H9 (cell line): ENCODE data around the gene CACNB3. TPM values are rescaled to one million over a fixed set of nuclear protein-coding genes. Genes with fewer than 3 reads are reported as not detected.
A peak's percentile ranks its signal among the peaks of the same experiment; 100 is the strongest.

Experiments
- DNase-seq: peaks from one replicate; pipeline ENCODE4 v3.0.0-alpha.2; 2017
- H2AFZ ChIP-seq: one replicate; pipeline ENCODE4 v1.6.1; 2013; ENCODE audit warnings: mild to moderate bottlenecking, low read length, control low read depth, moderate library complexity
- H2AK5ac ChIP-seq: 2 replicates; pipeline ENCODE4 v1.6.1; 2013; ENCODE audit warnings: low read length, control low read depth, mixed read lengths; ENCODE audit not compliant: insufficient read length
- H2BK120ac ChIP-seq: one replicate; pipeline ENCODE4 v1.6.1; 2013; ENCODE audit warnings: low read depth, mild to moderate bottlenecking, low read length, control low read depth, inconsistent platforms; ENCODE audit not compliant: poor library complexity, severe bottlenecking
- H2BK12ac ChIP-seq: 2 replicates; pipeline ENCODE4 v1.6.1; 2013; ENCODE audit warnings: low read length, control low read depth, mixed read lengths, low read depth; ENCODE audit not compliant: insufficient read length
- H2BK15ac ChIP-seq: 2 replicates; pipeline ENCODE4 v1.6.1; 2013; ENCODE audit warnings: low read depth, low read length, control low read depth
- H2BK20ac ChIP-seq: one replicate; pipeline ENCODE4 v1.6.1; 2013; ENCODE audit warnings: low read depth, mild to moderate bottlenecking, low read length, control low read depth, inconsistent platforms; ENCODE audit not compliant: poor library complexity, severe bottlenecking
- H2BK5ac ChIP-seq: 2 replicates; pipeline ENCODE4 v1.6.1; 2013; ENCODE audit warnings: low read length, control low read depth, mixed read lengths; ENCODE audit not compliant: insufficient read length
- H3K14ac ChIP-seq: 2 replicates; pipeline ENCODE4 v1.6.1; 2013; ENCODE audit warnings: low read length, control low read depth; ENCODE audit not compliant: insufficient read depth
- H3K18ac ChIP-seq: 2 replicates; pipeline ENCODE4 v1.6.1; 2013; ENCODE audit warnings: low read depth, mild to moderate bottlenecking, mixed read lengths, low read length, control low read depth; ENCODE audit not compliant: insufficient read length
- H3K23ac ChIP-seq: 2 replicates; pipeline ENCODE4 v1.6.1; 2013; ENCODE audit warnings: low read length, control low read depth, mixed read lengths, low read depth; ENCODE audit not compliant: insufficient read length
- H3K23me2 ChIP-seq: 2 replicates; pipeline ENCODE4 v1.6.1; 2013; ENCODE audit warnings: low read depth, mild to moderate bottlenecking, mixed read lengths, low read length, control low read depth; ENCODE audit not compliant: insufficient read length, poor library complexity, severe bottlenecking
- H3K27ac ChIP-seq: 2 replicates; pipeline ENCODE4 v1.5.1; 2013; ENCODE audit warnings: low read length, control low read depth, mixed read lengths, low read depth; ENCODE audit not compliant: insufficient read length
- H3K27me3 ChIP-seq: 2 replicates; pipeline ENCODE4 v1.6.1; 2013; ENCODE audit warnings: low read length, control low read depth, inconsistent platforms; ENCODE audit not compliant: insufficient read depth
- H3K4ac ChIP-seq: 2 replicates; pipeline ENCODE4 v1.6.1; 2013; ENCODE audit warnings: low read depth, mild to moderate bottlenecking, control low read depth, inconsistent platforms, low read length, moderate library complexity
- H3K4me1 ChIP-seq: 2 replicates; pipeline ENCODE4 v1.6.1; 2013; ENCODE audit warnings: low read length, control low read depth, inconsistent platforms; ENCODE audit not compliant: insufficient read depth
- H3K4me2 ChIP-seq: 2 replicates; pipeline ENCODE4 v1.6.1; 2013; ENCODE audit warnings: low read length, control low read depth, mixed read lengths; ENCODE audit not compliant: insufficient read length, insufficient read depth
- H3K56ac ChIP-seq: 2 replicates; pipeline ENCODE4 v1.6.1; 2013; ENCODE audit warnings: low read depth, mild to moderate bottlenecking, mixed read lengths, low read length, control low read depth; ENCODE audit not compliant: insufficient read length
- H3K79me1 ChIP-seq: 2 replicates; pipeline ENCODE4 v1.6.1; 2013; ENCODE audit warnings: low read depth, mild to moderate bottlenecking, moderate library complexity, low read length, control low read depth, inconsistent platforms; ENCODE audit not compliant: insufficient read depth, poor library complexity, severe bottlenecking
- H3K79me2 ChIP-seq: 2 replicates; pipeline ENCODE4 v1.6.1; 2013; ENCODE audit warnings: low read length, control low read depth, inconsistent platforms; ENCODE audit not compliant: insufficient read depth
- H3K9ac ChIP-seq: 2 replicates; pipeline ENCODE4 v1.6.1; 2013; ENCODE audit warnings: low read length, control low read depth, mixed read lengths; ENCODE audit not compliant: insufficient read length; ENCODE audit errors: extremely low read depth
- H3K9me3 ChIP-seq: one replicate; pipeline ENCODE4 v1.6.1; 2013; ENCODE audit warnings: low read depth, low read length, inconsistent platforms; ENCODE audit not compliant: control insufficient read depth
- H3T11ph ChIP-seq: one replicate; pipeline ENCODE4 v1.6.1; 2013; ENCODE audit warnings: mild to moderate bottlenecking, low read length, control low read depth, inconsistent platforms
- H4K20me1 ChIP-seq: one replicate; pipeline ENCODE4 v1.6.1; 2013; ENCODE audit not compliant: control insufficient read depth, insufficient read length, insufficient read depth
- H4K5ac ChIP-seq: 2 replicates; pipeline ENCODE4 v1.6.1; 2013; ENCODE audit warnings: low read depth, mild to moderate bottlenecking, mixed read lengths, low read length, control low read depth; ENCODE audit not compliant: insufficient read length
- H4K8ac ChIP-seq: replicated peaks from 2 replicates; pipeline ENCODE4 v1.6.1; 2013; ENCODE audit warnings: low read length, control low read depth, mixed read lengths, low read depth; ENCODE audit not compliant: insufficient read length
- H4K91ac ChIP-seq: 2 replicates; pipeline ENCODE4 v1.6.1; 2013; ENCODE audit warnings: low read depth, mild to moderate bottlenecking, moderate library complexity, mixed read lengths, low read length, control low read depth; ENCODE audit not compliant: insufficient read length
- H3K27ac Mint-ChIP-seq, 3 experiments: 2 replicates in 2 of 3; 3 replicates in 1 of 3; pipeline ENCODE4 v1.8.0; 2020 to 2021; ENCODE audit warnings: mixed read lengths in 3 of 3, mild to moderate bottlenecking in 1 of 3, moderate library complexity in 1 of 3
- H3K27me3 Mint-ChIP-seq: 2 replicates; pipeline ENCODE4 v1.8.0; 2021; ENCODE audit warnings: low read depth, mild to moderate bottlenecking, moderate library complexity, mixed read lengths
- H3K36me3 Mint-ChIP-seq, 3 experiments: 2 replicates in 2 of 3; 3 replicates in 1 of 3; pipeline ENCODE4 v1.8.0; 2020 to 2021; ENCODE audit warnings: low read depth in 3 of 3, mixed read lengths in 3 of 3; ENCODE audit not compliant: insufficient read depth in 1 of 3
- H3K4me1 Mint-ChIP-seq, 2 experiments: 2 replicates each; pipeline ENCODE4 v1.8.0; 2020; ENCODE audit warnings: mixed read lengths in 2 of 2
- H3K4me3 Mint-ChIP-seq, 2 experiments: 2 replicates in 1 of 2; 3 replicates in 1 of 2; pipeline ENCODE4 v1.8.0; 2020 to 2021; ENCODE audit warnings: mild to moderate bottlenecking in 2 of 2, mixed read lengths in 2 of 2, moderate library complexity in 1 of 2
- H3K9me3 Mint-ChIP-seq, 2 experiments: 2 replicates in 1 of 2; 3 replicates in 1 of 2; pipeline ENCODE4 v1.8.0; 2020; ENCODE audit warnings: mild to moderate bottlenecking in 2 of 2, mixed read lengths in 2 of 2, moderate library complexity in 1 of 2
- CTCF ChIP-seq: fragments of 200-600 bp; sonication (generic); conservative IDR thresholded peaks from 3 replicates; pipeline ENCODE4 v1.8.0; 2021; ENCODE audit warnings: antibody characterized with exemption, mild to moderate bottlenecking
- WGBS: extraction: QIAGEN DNeasy Blood & Tissue Kit; methylation state at CpG from one replicate; pipeline ENCODE4 v1.1.7; 2013; ENCODE audit warnings: missing lambda C conversion rate, low lambda C conversion rate, mixed read lengths; ENCODE audit not compliant: insufficient read length; ENCODE audit errors: extremely low coverage; 5-methylcytosine and 5-hydroxymethylcytosine counted together
- total RNA-seq: library from RNA; stranded (reverse); gene quantifications from 2 replicates; pipeline ENCODE4 v1.2.1, GENCODE V29; 2021

Gene CACNB3
- total RNA-seq, 1 experiment from 2014 or later, result 35.1 TPM

GRCh38 chr12:48780381-48781025 lies 37.8 kb upstream of the CACNB3 start:
- Histone ChIP-seq H3K27ac (no peak overlapping the region), H2AK5ac (no peak overlapping the region), H2BK20ac (no peak overlapping the region), H3K14ac (no peak overlapping the region; the same call in 1 of the 2 replicates), H2AFZ (no peak overlapping the region), H3K79me2 (no peaks in the 10 kb centered on the region), H3K18ac (no peak overlapping the region), H2BK12ac (no peak overlapping the region), H3K4ac (no peak overlapping the region), H4K20me1 (no peaks in the 10 kb centered on the region), H3K56ac (no peak overlapping the region), H3K9ac (no peak overlapping the region), H3K27me3 (no peaks in the 10 kb centered on the region), H2BK5ac (no peak overlapping the region), H3K4me1 (peaks cover 4% of the 10 kb centered on the region; the same call in 1 of the 2 replicates), H4K91ac (no peak overlapping the region), H2BK15ac (no peak overlapping the region), H4K8ac (no peak overlapping the region), H4K5ac (no peak overlapping the region), H3K23ac (no peak overlapping the region), H3K23me2 (no peaks in the 10 kb centered on the region), H3T11ph (no peak overlapping the region), H3K9me3 (no peaks in the 10 kb centered on the region), H3K79me1 (no peaks in the 10 kb centered on the region), H2BK120ac (no peak overlapping the region), H3K4me2 (no peak overlapping the region)
- DNase-seq, result no peak
- peaks cover 7 to 21% (median 19%) of the 10 kb centered on the region in 3 experiments; a peak in 6 of 7 replicates for H3K36me3 Mint-ChIP-seq
- H3K9me3 Mint-ChIP-seq, result no peaks in the 10 kb centered on the region
- peaks cover 25 to 36% of the 10 kb centered on the region in 2 experiments for H3K4me1 Mint-ChIP-seq
- no peak overlapping the region for H3K4me3 Mint-ChIP-seq
- TF ChIP-seq CTCF, result no peak
- H3K27ac Mint-ChIP-seq, result peak overlapping the region in 2 of 3 experiments; percentile 55 to 72; a peak in 2 of 7 replicates
- no peaks in the 10 kb centered on the region for H3K27me3 Mint-ChIP-seq
- WGBS, result no CpG with 5 or more reads among the region's 11 CpGs
